Endothelial cell of umbilical vein (primary cell): ENCODE data around the gene LRRC61.

Experiments used
- CTCF ChIP-seq, 2 donors: IDR thresholded peaks; 1 replicate in 1 of 2; 2 replicates in 1 of 2; pipeline ENCODE4 v1.5.1; 2011; ENCODE audit warnings: low read length in 2 of 2, mild to moderate bottlenecking in 2 of 2, moderate library complexity in 2 of 2, control low read depth in 1 of 2, inconsistent platforms in 1 of 2, low read depth in 1 of 2; ENCODE audit not compliant: insufficient read depth in 1 of 2; ENCODE audit errors: extremely low read depth in 1 of 2
- MAX ChIP-seq: IDR thresholded peaks from 2 replicates; pipeline ENCODE4 v1.6.1; 2011; ENCODE audit not compliant: insufficient read depth, insufficient read length
- POLR2A ChIP-seq: IDR thresholded peaks from 2 replicates; pipeline ENCODE4 v1.6.1; 2012; ENCODE audit warnings: low read depth, mild to moderate bottlenecking, control low read depth, low read length

- TF ChIP-seq CTCF (IDR thresholded peaks at IDR 0.05; ENCODE audit: extremely low read depth in 1 of 2, insufficient read depth in 1 of 2, low read depth in 1 of 2, low read length in 2 of 2), result no peak
- no peak for TF ChIP-seq MAX
- no peak for TF ChIP-seq POLR2A
Measured at GRCh38 chr7:150332852-150333635, 9.9 kb downstream of the LRRC61 start.
